Stimulated activated CD4-positive, alpha-beta T cell treated with anti-CD3 and anti-CD28 coated beads, TNF-alpha, amount 100 ng/mL, for 4 hours (primary cell): ENCODE results near the gene OCEL1.
A peak's percentile ranks its signal among the peaks of the same experiment; 100 is the strongest.
"Not testable (repeated sequence)": the region's sequence is repeated elsewhere in the genome, so short reads cannot be mapped to it uniquely, and the experiment has no call there.

Experiments
- DNase-seq, 3 experiments: peaks; one replicate each; pipeline ENCODE4 v3.0.0-alpha.2; 2020; ENCODE audit warnings: low read depth in 3 of 3

OCEL1 gene

GRCh38 chr19:17226002-17226933 is at the start of gene OCEL1:
TSS of gene OCEL1 (plus strand) at chr19:17226226. CDS start at chr19:17226248, 22 bp downstream.
- DNase-seq = peak; percentile 93 to 95 (median 93)

GRCh38 chr19:17178291-17178690 is 47.7 kb upstream of the OCEL1 start:
- no peak for DNase-seq

GRCh38 chr19:17180997-17181702 is 44.9 kb upstream of the OCEL1 start:
- no peak for DNase-seq

GRCh38 chr19:17183271-17183761 is 42.7 kb upstream of the OCEL1 start:
- peak in 1 of 3 experiments; percentile 14 for DNase-seq

- peak in 1 of 3 experiments; percentile 20 for DNase-seq
These were observed 42.1 kb upstream of the OCEL1 start for GRCh38 chr19:17183858-17184321.

GRCh38 chr19:17184371-17184841 is 41.6 kb upstream of the OCEL1 start:
- peak in 1 of 3 experiments; percentile 20 for DNase-seq

GRCh38 chr19:17185590-17185989 is 40.4 kb upstream of the OCEL1 start:
- no peak for DNase-seq

- DNase-seq = not testable (repeated sequence)
These were observed 34.3 kb upstream of the OCEL1 start for GRCh38 chr19:17191736-17192135.

- no peak for DNase-seq
These were observed 33.3 kb upstream of the OCEL1 start for GRCh38 chr19:17192751-17193150.

- DNase-seq = no peak
These were observed 31.4 kb upstream of the OCEL1 start for GRCh38 chr19:17194608-17195007.

- DNase-seq = no peak
These were observed 30.9 kb upstream of the OCEL1 start for GRCh38 chr19:17195106-17195505.

GRCh38 chr19:17196610-17197009 is 29.4 kb upstream of the OCEL1 start:
- no peak for DNase-seq

GRCh38 chr19:17197666-17198065 is 28.4 kb upstream of the OCEL1 start:
- DNase-seq = no peak

- DNase-seq = no peak
These were observed 25.5 kb upstream of the OCEL1 start for GRCh38 chr19:17200408-17201079.

GRCh38 chr19:17202249-17202648 is 23.8 kb upstream of the OCEL1 start:
- DNase-seq = no peak

- DNase-seq = no peak
These were observed 23.3 kb upstream of the OCEL1 start for GRCh38 chr19:17202713-17203112.

GRCh38 chr19:17205237-17206140 is 20.5 kb upstream of the OCEL1 start:
- peak; percentile 19 to 49 (median 38) for DNase-seq

- no peak for DNase-seq
These were observed 19.1 kb upstream of the OCEL1 start for GRCh38 chr19:17206736-17207581.

GRCh38 chr19:17209126-17210036 is 16.6 kb upstream of the OCEL1 start:
- no peak for DNase-seq
